ENCODE results near the gene ZNF385B.

DNA sequence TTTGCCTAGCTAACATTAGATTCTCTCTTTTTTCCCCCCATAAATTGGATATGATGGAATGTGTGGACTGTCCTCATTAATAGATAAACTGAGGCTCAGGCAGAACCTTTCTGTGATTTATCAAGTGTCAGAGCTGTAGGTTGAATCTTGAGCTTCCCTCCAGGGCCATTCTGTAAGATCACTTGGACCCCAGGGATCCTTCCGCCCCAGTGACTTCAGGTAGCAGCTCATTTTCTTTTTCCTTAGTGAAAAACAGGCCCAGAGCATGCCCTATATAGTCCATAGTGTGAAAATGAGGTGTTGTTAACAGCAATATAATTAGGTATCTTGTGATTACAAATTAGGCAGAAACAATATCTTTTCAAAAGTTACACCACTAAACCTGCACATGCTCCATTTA is 269.7 kb downstream of the ZNF385B start:
- TF ChIP-seq NFE2L1 (CRISPR knock-in tag; IDR thresholded peaks at IDR 0.05), result no peak
- no peak for TF ChIP-seq ZNF121 (CRISPR knock-in tag; IDR thresholded peaks at IDR 0.05)
- no peak for TF ChIP-seq CTCF (IDR thresholded peaks at IDR 0.05)
- TF ChIP-seq USF2 (CRISPR knock-in tag; IDR thresholded peaks at IDR 0.05), result no peak
- TF ChIP-seq ATF1 (CRISPR knock-in tag; IDR thresholded peaks at IDR 0.05), result no peak
- TF ChIP-seq NFYB (CRISPR knock-in tag; conservative IDR thresholded peaks at IDR 0.05; ENCODE audit: low read depth), result no peak
